Suppressor macrophage treated with lipopolysaccharide for 1 hour (primary cell): ENCODE measurements around the gene LAMB2.

Experiments
- DNase-seq, 3 donors: peaks; one replicate each; pipeline ENCODE4 v3.0.0-alpha.2; 2020 to 2022

Gene LAMB2

GRCh38 chr3:49132437-49133225 is at the start of gene LAMB2:
LAMB2 (minus strand) TSS chr3:49133050; CDS start chr3:49132867, 183 bp downstream.
- peak; percentile 28 to 40 (median 34) for DNase-seq

- no peak for DNase-seq
Observed at GRCh38 chr3:49181351-49181750, 48.5 kb upstream of the LAMB2 start.

GRCh38 chr3:49180116-49180515 is 47.3 kb upstream of the LAMB2 start:
- no peak for DNase-seq

GRCh38 chr3:49177073-49177472 is 44.2 kb upstream of the LAMB2 start:
- DNase-seq, result no peak

GRCh38 chr3:49175530-49175929 is 42.7 kb upstream of the LAMB2 start:
- no peak for DNase-seq

- DNase-seq, result no peak
Observed at GRCh38 chr3:49174397-49174985, 41.6 kb upstream of the LAMB2 start.

- no peak for DNase-seq
Observed at GRCh38 chr3:49173792-49174170, 40.9 kb upstream of the LAMB2 start.

GRCh38 chr3:49173116-49173791 is 40.4 kb upstream of the LAMB2 start:
- DNase-seq, result no peak

- no peak for DNase-seq
Observed at GRCh38 chr3:49172551-49173041, 39.7 kb upstream of the LAMB2 start.

GRCh38 chr3:49171775-49172500 is 39.1 kb upstream of the LAMB2 start:
- no peak for DNase-seq

- peak; percentile 79 to 93 (median 85) for DNase-seq
Observed at GRCh38 chr3:49171119-49171774, 38.4 kb upstream of the LAMB2 start, which contains the start of gene KLHDC8B. KLHDC8B (plus strand) TSS chr3:49171598; CDS start chr3:49172770, 1,172 bp downstream.

- no peak for DNase-seq
Observed at GRCh38 chr3:49170744-49171118, 37.9 kb upstream of the LAMB2 start.

- DNase-seq, result no peak
Observed at GRCh38 chr3:49166752-49167556, 34.1 kb upstream of the LAMB2 start.

- peak; percentile 78 to 93 (median 85) for DNase-seq
Observed at GRCh38 chr3:49165771-49166751, 33.2 kb upstream of the LAMB2 start, which contains the start of gene CCDC71. CCDC71 (minus strand) TSS chr3:49166331; CDS start chr3:49164208, 2,123 bp downstream.

GRCh38 chr3:49164983-49165720 is 32.3 kb upstream of the LAMB2 start:
- no peak for DNase-seq

GRCh38 chr3:49163609-49164008 is 30.8 kb upstream of the LAMB2 start:
- DNase-seq, result no peak

- DNase-seq, result no peak
Observed at GRCh38 chr3:49162751-49163419, 30.0 kb upstream of the LAMB2 start.

- peak in 1 of 3 donors; percentile 12 for DNase-seq
Observed at GRCh38 chr3:49161808-49162530, 29.1 kb upstream of the LAMB2 start.
